ENCODE results near the gene TSC22D2.
A peak's percentile ranks its signal among the peaks of the same experiment; 100 is the strongest.

TSC22D2 gene

GRCh38 chr3:150408221-150409124 is at the start of gene TSC22D2:
TSS of gene TSC22D2 (plus strand) at chr3:150408298. CDS start at chr3:150409351, 1,053 bp downstream.
- peak; percentile 26 for TF ChIP-seq CTCF (IDR thresholded peaks at IDR 0.05; ENCODE audit: insufficient read depth, low read length, missing control alignments)
- peak within 1 kb of the TSS; percentile 97 for H3K4me3 ChIP-seq (ENCODE audit: low read depth, low read length)
- no peak for DNase-seq (ENCODE audit: low read depth, low spot score)
- ChIA-PET POLR2A (interaction anchor here (0.7 to 3.2 kb wide), 26 partner anchors 9 to 458 kb away, joined by 3 to 24 read pairs (median 4); partner anchors contain the start of genes EIF2A and SERP1), CTCF (interaction anchor here (0.7 to 2.7 kb wide), 16 partner anchors 9 to 472 kb away, joined by 3 to 12 read pairs (median 4); no protein-coding TSS in a partner anchor)

- H3K4me3 ChIP-seq (ENCODE audit: low read depth, low read length): no peak overlapping the region
- POLR2A ChIA-PET: interaction anchor here (1.3 to 1.5 kb wide), 2 partner anchors 12 kb away, joined by 3 to 5 read pairs; no protein-coding TSS in a partner anchor
- TF ChIP-seq CTCF (IDR thresholded peaks at IDR 0.05; ENCODE audit: insufficient read depth, low read length, missing control alignments): no peak
- CTCF ChIA-PET: interaction anchor here (1.4 kb wide), 1 partner anchor 12 kb away, joined by 3 read pairs; no protein-coding TSS in a partner anchor
- no peak for DNase-seq (ENCODE audit: low read depth, low spot score)
These were observed 48.7 kb upstream of the TSC22D2 start for GRCh38 chr3:150359381-150359780.

GRCh38 chr3:150360966-150361365 is 47.1 kb upstream of the TSC22D2 start:
- TF ChIP-seq CTCF (IDR thresholded peaks at IDR 0.05; ENCODE audit: insufficient read depth, low read length, missing control alignments): no peak
- ChIA-PET CTCF (interaction anchor here (1.1 kb wide), 2 partner anchors 12 to 13 kb away, joined by 3 to 4 read pairs; no protein-coding TSS in a partner anchor), POLR2A (interaction anchor here (1.5 kb wide), 1 partner anchor 14 kb away, joined by 5 read pairs; no protein-coding TSS in a partner anchor)
- no peak for DNase-seq (ENCODE audit: low read depth, low spot score)
- H3K4me3 ChIP-seq (ENCODE audit: low read depth, low read length): no peak overlapping the region

- TF ChIP-seq CTCF (IDR thresholded peaks at IDR 0.05; ENCODE audit: insufficient read depth, low read length, missing control alignments): no peak
- no peak overlapping the region for H3K4me3 ChIP-seq (ENCODE audit: low read depth, low read length)
- no peak for DNase-seq (ENCODE audit: low read depth, low spot score)
- ChIA-PET POLR2A (no interaction called here), CTCF (interaction anchor here (1.1 to 1.2 kb wide), 2 partner anchors 133 kb away, joined by 3 to 6 read pairs; no protein-coding TSS in a partner anchor)
These were observed 45.4 kb upstream of the TSC22D2 start for GRCh38 chr3:150362515-150363302.

- POLR2A ChIA-PET: no interaction called here
These were observed 44.7 kb upstream of the TSC22D2 start for GRCh38 chr3:150363420-150363819.

More at GRCh38 chr3:150363420-150363819, 44.7 kb upstream of the TSC22D2 start:
- no peak for TF ChIP-seq CTCF (IDR thresholded peaks at IDR 0.05; ENCODE audit: insufficient read depth, low read length, missing control alignments)
- no peak for DNase-seq (ENCODE audit: low read depth, low spot score)
- no peak overlapping the region for H3K4me3 ChIP-seq (ENCODE audit: low read depth, low read length)
- CTCF ChIA-PET: interaction anchor here (1.1 to 1.9 kb wide), 2 partner anchors 15 to 133 kb away, joined by 3 to 5 read pairs; no protein-coding TSS in a partner anchor

Data from AG04449 (cell line).